ENCODE data around the gene GMEB2.

The GMEB2 gene

DNA sequence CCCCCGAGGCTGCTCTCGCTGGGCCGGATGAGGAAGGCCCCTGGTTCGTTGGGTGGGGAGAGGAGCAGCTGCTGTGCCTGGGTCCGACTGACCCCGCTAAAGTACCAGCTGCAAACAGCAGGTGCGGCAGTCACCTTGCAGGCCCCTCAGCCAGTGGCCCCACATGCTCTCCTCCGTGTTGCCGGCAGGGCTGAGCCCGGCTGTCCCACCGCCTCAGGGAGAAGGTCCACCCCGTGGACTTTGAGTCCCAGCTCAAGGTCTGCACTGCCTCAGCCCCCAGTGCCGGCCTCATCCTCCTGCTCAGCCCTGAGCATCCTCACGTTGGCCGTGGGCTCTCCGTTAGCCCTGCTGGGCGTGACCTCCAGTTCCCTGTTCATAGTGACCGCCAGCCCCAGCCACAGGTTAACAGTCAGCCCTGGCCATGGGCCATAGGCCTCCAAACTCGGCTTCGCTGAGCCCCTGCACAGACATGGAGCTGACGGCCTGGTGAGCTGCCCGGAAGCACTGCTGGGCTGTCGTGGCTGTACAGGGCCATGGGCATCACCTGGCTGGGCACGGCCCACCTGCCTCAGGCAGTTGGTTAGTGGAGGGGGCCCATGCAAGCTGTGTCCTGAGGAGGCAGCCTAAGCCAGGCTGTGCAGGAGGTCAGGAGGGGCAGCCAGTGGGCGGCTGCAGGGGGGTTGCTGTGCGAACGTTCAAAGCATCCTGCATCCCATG is 82.5 kb downstream of the GMEB2 start:
- DNase-seq (ENCODE audit: low read depth, low spot score) = no peak
- H3K36me3 ChIP-seq (ENCODE audit: insufficient read depth, low read length) = no peaks in the 10 kb centered on the region
- TF ChIP-seq POLR2AphosphoS5 (IDR thresholded peaks at IDR 0.05; ENCODE audit: borderline replicate concordance, low read depth, low read length) (no peak), FOXP2 (optimal IDR thresholded peaks at IDR 0.05; ENCODE audit: control extremely low read depth, extremely low read length, insufficient read depth) (no peak), EZH2 (IDR thresholded peaks at IDR 0.05) (no peak)
- no peak overlapping the region for H3K9ac ChIP-seq (ENCODE audit: insufficient read length)
- no peak overlapping the region for H3K4me3 ChIP-seq
- H3K27ac ChIP-seq = no peak overlapping the region
- no peaks in the 10 kb centered on the region for H3K9me3 ChIP-seq (ENCODE audit: low read depth, low read length)

DNA sequence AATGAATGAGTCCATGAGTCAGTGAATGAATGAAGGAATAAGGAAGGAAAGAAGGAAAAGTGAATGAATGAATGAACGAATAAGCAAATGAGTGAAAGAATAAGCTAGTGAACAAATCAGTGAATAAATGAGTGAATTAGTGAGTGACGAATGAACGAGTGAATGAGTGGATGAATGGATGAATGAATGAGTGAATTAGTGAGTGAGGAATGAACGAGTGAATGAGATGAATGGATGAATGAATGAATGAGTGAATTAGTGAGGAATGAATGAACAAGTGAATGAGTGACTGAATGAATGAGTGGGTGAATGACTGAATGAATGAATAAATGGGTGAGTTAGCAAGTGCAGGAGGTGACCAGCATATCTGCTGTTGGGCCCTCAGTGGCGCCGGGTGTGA is 83.2 kb downstream of the GMEB2 start:
- TF ChIP-seq EZH2 (IDR thresholded peaks at IDR 0.05) (no peak), FOXP2 (optimal IDR thresholded peaks at IDR 0.05; ENCODE audit: control extremely low read depth, extremely low read length, insufficient read depth) (no peak), POLR2AphosphoS5 (IDR thresholded peaks at IDR 0.05; ENCODE audit: borderline replicate concordance, low read depth, low read length) (no peak)
- Histone ChIP-seq H3K4me3 (no peak overlapping the region), H3K36me3 (ENCODE audit: insufficient read depth, low read length) (no peaks in the 10 kb centered on the region), H3K9me3 (ENCODE audit: low read depth, low read length) (no peaks in the 10 kb centered on the region), H3K27ac (no peak overlapping the region), H3K9ac (ENCODE audit: insufficient read length) (no peak overlapping the region)
- DNase-seq (ENCODE audit: low read depth, low spot score) = no peak

DNA sequence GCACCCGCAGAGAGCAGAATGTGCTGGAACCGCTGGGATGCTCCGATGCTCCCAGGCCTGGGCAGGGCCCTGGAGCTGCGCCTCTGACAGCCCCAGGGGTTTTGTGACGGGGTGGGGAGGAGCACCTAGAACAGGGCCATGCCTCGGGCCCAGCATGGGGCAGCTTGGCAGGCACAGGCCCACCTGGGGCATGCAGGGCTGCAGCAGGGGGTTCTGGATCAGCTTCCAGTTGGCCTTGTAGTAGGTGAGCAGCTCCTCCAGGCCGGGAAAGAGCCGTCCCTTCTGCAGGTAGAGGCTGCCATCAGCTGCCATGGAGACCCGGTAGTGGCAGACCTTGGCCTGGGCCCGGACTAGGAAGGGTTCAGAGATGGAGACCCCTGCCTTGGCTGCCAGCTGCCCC is 83.8 kb downstream of the GMEB2 start:
- Histone ChIP-seq H3K27ac (no peak overlapping the region), H3K36me3 (ENCODE audit: insufficient read depth, low read length) (no peaks in the 10 kb centered on the region), H3K9ac (ENCODE audit: insufficient read length) (no peak overlapping the region), H3K4me3 (no peak overlapping the region), H3K9me3 (ENCODE audit: low read depth, low read length) (no peaks in the 10 kb centered on the region)
- TF ChIP-seq FOXP2 (optimal IDR thresholded peaks at IDR 0.05; ENCODE audit: control extremely low read depth, extremely low read length, insufficient read depth) (no peak), POLR2AphosphoS5 (IDR thresholded peaks at IDR 0.05; ENCODE audit: borderline replicate concordance, low read depth, low read length) (no peak), EZH2 (IDR thresholded peaks at IDR 0.05) (no peak)
- no peak for DNase-seq (ENCODE audit: low read depth, low spot score)

DNA sequence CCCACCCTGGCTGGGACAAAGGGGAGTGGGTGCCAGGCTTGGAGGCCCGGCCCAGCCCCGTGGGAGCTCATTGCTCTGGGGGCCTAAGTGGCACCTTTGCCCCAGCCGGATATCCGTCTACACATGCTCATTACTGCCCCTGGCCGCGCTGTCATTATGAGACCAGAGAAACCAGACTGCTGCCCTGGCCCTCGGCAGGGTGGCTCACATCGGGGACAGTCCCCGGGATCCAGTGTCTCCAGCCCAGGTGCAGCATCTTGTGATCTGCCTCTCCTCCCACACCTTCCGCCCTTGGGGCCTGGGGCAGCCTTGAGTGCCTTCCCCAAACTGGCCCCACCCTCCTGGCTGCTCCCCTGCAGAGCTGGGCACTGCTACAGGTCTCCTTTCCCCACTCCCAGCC is 84.2 kb downstream of the GMEB2 start:
- Histone ChIP-seq H3K9me3 (ENCODE audit: low read depth, low read length) (no peaks in the 10 kb centered on the region), H3K9ac (ENCODE audit: insufficient read length) (no peak overlapping the region), H3K27ac (no peak overlapping the region), H3K36me3 (ENCODE audit: insufficient read depth, low read length) (no peaks in the 10 kb centered on the region), H3K4me3 (no peak overlapping the region)
- TF ChIP-seq EZH2 (IDR thresholded peaks at IDR 0.05) (no peak), FOXP2 (optimal IDR thresholded peaks at IDR 0.05; ENCODE audit: control extremely low read depth, extremely low read length, insufficient read depth) (no peak), POLR2AphosphoS5 (IDR thresholded peaks at IDR 0.05; ENCODE audit: borderline replicate concordance, low read depth, low read length) (no peak)
- DNase-seq (ENCODE audit: low read depth, low spot score) = no peak

DNA sequence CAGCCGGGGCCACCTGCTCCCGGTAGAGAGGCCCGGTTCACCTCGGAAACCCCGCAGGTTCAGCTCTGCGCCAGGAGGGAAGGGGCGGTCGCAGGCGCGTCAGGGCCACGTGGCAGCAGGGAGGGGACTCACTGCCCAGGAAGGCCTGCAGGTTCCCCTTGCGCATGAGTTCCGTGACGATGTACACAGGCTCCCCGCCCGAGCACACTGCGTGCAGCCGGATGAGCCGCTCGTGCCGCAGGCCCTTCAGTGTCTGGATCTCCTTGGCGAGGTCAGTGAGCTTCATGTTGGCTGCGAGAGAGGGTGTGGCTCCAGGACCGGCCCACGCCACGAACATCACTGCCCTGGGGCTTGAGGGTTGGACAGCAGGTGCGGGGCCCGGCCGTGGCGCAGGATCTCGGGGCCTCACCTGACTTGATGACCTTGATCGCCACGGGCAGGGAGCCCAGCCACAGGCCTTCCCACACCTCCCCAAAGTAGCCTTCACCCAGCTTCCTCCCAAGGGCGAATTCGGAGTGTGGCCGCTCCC is 84.8 kb downstream of the GMEB2 start:
- H3K27ac ChIP-seq = no peak overlapping the region
- no peak for DNase-seq (ENCODE audit: low read depth, low spot score)
- no peak overlapping the region for H3K9ac ChIP-seq (ENCODE audit: insufficient read length)
- H3K9me3 ChIP-seq (ENCODE audit: low read depth, low read length) = no peaks in the 10 kb centered on the region
- H3K36me3 ChIP-seq (ENCODE audit: insufficient read depth, low read length) = no peaks in the 10 kb centered on the region
- TF ChIP-seq EZH2 (IDR thresholded peaks at IDR 0.05) = no peak
- TF ChIP-seq FOXP2 (optimal IDR thresholded peaks at IDR 0.05; ENCODE audit: control extremely low read depth, extremely low read length, insufficient read depth) = no peak
- no peak for TF ChIP-seq POLR2AphosphoS5 (IDR thresholded peaks at IDR 0.05; ENCODE audit: borderline replicate concordance, low read depth, low read length)
- H3K4me3 ChIP-seq = no peak overlapping the region

DNA sequence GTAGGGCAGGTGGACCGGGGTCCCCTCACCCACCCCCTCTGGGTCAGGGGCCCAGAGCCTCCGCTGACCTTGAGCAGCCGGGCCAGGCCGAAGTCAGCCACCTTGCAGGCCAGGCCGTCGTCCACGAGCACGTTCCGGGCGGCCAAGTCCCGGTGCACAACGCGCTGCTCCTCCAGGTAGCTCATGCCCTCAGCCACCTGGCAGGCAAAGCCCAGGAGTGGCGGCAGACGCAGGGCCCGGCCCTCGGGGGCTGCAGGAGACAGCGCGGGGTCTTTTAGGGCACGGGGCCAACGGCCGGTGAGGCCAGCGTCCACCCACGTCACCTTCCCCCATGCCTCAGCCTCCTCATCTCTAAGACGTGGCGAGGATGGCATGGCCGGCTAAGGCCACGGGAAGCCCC is 85.5 kb downstream of the GMEB2 start:
- no peak overlapping the region for H3K27ac ChIP-seq
- no peak for TF ChIP-seq POLR2AphosphoS5 (IDR thresholded peaks at IDR 0.05; ENCODE audit: borderline replicate concordance, low read depth, low read length)
- no peak overlapping the region for H3K9ac ChIP-seq (ENCODE audit: insufficient read length)
- H3K9me3 ChIP-seq (ENCODE audit: low read depth, low read length) = no peaks in the 10 kb centered on the region
- DNase-seq (ENCODE audit: low read depth, low spot score) = no peak
- H3K4me3 ChIP-seq = no peak overlapping the region
- H3K36me3 ChIP-seq (ENCODE audit: insufficient read depth, low read length) = no peaks in the 10 kb centered on the region

DNA sequence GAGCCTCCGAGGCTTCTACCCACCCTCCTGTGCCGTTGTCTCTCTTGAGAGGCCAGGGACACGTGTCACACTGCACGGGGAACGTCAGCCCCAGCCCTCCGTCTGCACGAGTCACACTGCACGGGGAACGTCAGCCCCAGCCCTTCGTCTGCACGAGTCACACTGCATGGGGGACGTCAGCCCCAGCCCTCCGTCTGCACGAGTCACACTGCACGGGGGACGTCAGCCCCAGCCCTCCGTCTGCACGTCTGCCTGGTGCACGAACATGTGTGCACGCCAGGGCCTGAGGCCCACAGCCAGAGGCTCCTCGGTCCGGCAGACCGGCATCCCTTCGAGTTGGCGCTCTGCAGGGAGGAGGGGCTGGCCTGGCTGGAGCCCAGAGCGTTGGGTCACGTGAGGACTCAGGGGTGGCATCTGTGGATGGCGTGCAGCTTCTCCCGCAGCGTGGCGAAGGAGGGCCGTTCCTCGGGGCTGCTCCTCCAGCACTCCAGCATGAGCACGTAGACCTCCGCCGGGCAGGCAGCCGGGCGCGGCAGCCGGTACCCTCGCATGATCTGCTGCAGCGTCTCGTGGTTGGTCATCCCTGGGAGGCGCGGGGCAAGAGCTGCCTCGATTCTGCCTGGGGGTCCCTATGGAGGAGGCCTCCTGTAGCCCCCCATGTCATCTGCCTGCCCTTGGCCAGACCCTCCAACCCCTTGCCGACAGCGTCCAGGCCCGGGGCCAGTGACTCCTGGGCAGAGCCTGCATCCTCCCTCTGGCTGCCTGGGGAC is 86.3 kb downstream of the GMEB2 start:
- Histone ChIP-seq H3K9me3 (ENCODE audit: low read depth, low read length) (no peaks in the 10 kb centered on the region), H3K9ac (ENCODE audit: insufficient read length) (no peak overlapping the region), H3K4me3 (no peak overlapping the region), H3K36me3 (ENCODE audit: insufficient read depth, low read length) (no peaks in the 10 kb centered on the region), H3K27ac (no peak overlapping the region)
- no peak for DNase-seq (ENCODE audit: low read depth, low spot score)
- no peak for TF ChIP-seq EZH2 (IDR thresholded peaks at IDR 0.05)
- TF ChIP-seq POLR2AphosphoS5 (IDR thresholded peaks at IDR 0.05; ENCODE audit: borderline replicate concordance, low read depth, low read length) = no peak
- TF ChIP-seq FOXP2 (optimal IDR thresholded peaks at IDR 0.05; ENCODE audit: control extremely low read depth, extremely low read length, insufficient read depth) = no peak

DNA sequence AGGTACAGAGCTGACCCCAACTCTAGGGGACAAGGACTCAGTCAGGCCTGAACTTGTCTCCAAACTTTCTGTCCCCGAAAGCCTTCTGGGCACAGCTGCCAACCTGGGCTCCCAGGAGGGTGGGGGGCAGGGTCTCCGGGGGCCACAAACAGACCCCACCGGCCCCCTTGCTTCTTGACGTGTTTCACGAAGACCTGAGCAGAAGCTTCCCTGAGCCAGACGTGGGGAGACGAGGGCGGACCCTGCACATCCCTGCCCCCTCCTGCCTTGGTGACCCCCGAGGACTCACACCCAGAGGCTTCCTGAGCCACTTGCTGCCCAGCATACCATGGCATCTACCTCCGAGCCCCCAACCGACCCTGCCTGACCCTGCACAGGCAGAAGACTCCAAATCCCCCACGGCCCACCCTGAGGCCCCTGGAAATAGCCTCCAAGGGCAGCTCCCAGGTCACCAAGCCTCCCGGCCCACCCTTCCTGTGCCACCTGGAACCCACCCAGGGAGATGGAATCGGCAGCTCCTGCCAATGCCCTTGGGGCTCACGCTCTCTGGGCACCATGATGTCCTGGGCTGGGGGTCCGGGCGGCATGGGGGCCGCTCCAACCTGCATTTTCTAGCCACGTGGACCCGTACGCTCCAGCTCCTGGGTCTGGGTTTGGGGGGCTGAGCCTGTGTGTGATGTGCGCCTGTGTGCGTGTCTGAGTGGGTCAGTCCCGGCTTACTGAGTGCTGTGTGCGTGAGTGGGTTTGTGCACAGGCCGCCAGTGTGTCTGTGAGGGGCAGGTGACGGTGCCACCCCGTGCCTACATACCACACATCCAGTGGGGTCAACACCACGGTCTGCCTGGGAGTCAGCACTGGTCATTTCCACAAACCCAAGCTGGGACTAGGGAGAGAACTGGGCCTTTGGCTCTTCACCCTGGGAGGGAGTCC is 87.2 kb downstream of the GMEB2 start:
- Histone ChIP-seq H3K9me3 (ENCODE audit: low read depth, low read length) (no peaks in the 10 kb centered on the region), H3K9ac (ENCODE audit: insufficient read length) (no peak overlapping the region), H3K27ac (no peak overlapping the region), H3K4me3 (no peak overlapping the region), H3K36me3 (ENCODE audit: insufficient read depth, low read length) (no peaks in the 10 kb centered on the region)
- TF ChIP-seq FOXP2 (optimal IDR thresholded peaks at IDR 0.05; ENCODE audit: control extremely low read depth, extremely low read length, insufficient read depth) = no peak
- TF ChIP-seq EZH2 (IDR thresholded peaks at IDR 0.05) = no peak
- TF ChIP-seq POLR2AphosphoS5 (IDR thresholded peaks at IDR 0.05; ENCODE audit: borderline replicate concordance, low read depth, low read length) = no peak
- DNase-seq (ENCODE audit: low read depth, low spot score) = no peak

Measured in SK-N-MC (cell line).